Right lobe of liver (tissue), 6 donors: ENCODE data around the gene ANKRD65. TPM values are rescaled to one million over a fixed set of nuclear protein-coding genes. Genes with fewer than 3 reads are reported as not detected.
A peak's percentile ranks its signal among the peaks of the same experiment; 100 is the strongest.

Experiments
- ATAC-seq, 4 donors: fragments of 200-7000 bp; cut with Tn5 transposase; one replicate each; pipeline ENCODE4 v1.9.1; 2020; ENCODE audit warnings: mild to moderate bottlenecking in 4 of 4, moderate library complexity in 4 of 4
- DNase-seq, 3 donors: peaks; one replicate each; pipeline ENCODE4 v3.0.0-alpha.2; 2020
- H3K27ac ChIP-seq, 3 donors: fragments of 200-600 bp; one replicate each; pipeline ENCODE4 v1.8.0; 2022
- H3K27me3 ChIP-seq, 2 donors: fragments of 200-600 bp; one replicate each; pipeline ENCODE4 v1.8.0; 2022
- H3K36me3 ChIP-seq, 4 donors: fragments of 200-600 bp; sonication (generic) in 1 of 4; one replicate each; pipeline versions ENCODE4 v1.5.1 to v1.8.0; 2017 to 2022; ENCODE audit warnings: control low read depth in 1 of 4
- H3K4me1 ChIP-seq, 4 donors: fragments of 200-600 bp; sonication (generic) in 1 of 4; one replicate each; pipeline versions ENCODE4 v1.5.1 to v1.8.0; 2017 to 2022; ENCODE audit warnings: control low read depth in 1 of 4
- H3K4me3 ChIP-seq, 3 donors: fragments of 200-600 bp; one replicate each; pipeline ENCODE4 v1.8.0; 2022
- H3K9me3 ChIP-seq, 4 donors: fragments of 200-600 bp; sonication (generic) in 1 of 4; one replicate each; pipeline versions ENCODE4 v1.5.1 to v1.8.0; 2017 to 2022; ENCODE audit warnings: control low read depth in 1 of 4
- POLR2A ChIP-seq: fragments of 450-650 bp; IDR thresholded peaks from one replicate; pipeline ENCODE4 v1.6.1; 2017; ENCODE audit warnings: antibody characterized with exemption, mild to moderate bottlenecking
- WGBS: methylation state at CpG from one replicate; pipeline ENCODE4 v1.1.6; 2018; ENCODE audit warnings: low coverage, low lambda C conversion rate; ENCODE audit not compliant: insufficient coverage; ENCODE audit errors: missing lambda C conversion rate; 5-methylcytosine and 5-hydroxymethylcytosine counted together
- intact Hi-C, 2 donors: fragments of 100-400 bp; cut with DNase I; formaldehyde crosslinking; loops; one replicate each; pipeline versions ENCODE4 v1.11.2 to v1.14.1; 2022
- total RNA-seq, 6 experiments: library from RNA; depleted of rRNA in 2 of 6; stranded (reverse); fragments of >200 nt in 2 of 6; fragmentation: NEBNext Ultra II Directional in 3 of 6; extraction: Animal tissue kit (Norgen Biotek cat#: 25700) in 3 of 6; gene quantifications; one replicate each; pipeline versions ENCODE4 v1.1.0 to v1.2.4, GENCODE V29; 2016 to 2023
- TF ChIP-seq, protein P1 (sequence below), 4 donors: fragments of 200-600 bp in 3 of 4; fragments of 450-650 bp in 1 of 4; IDR thresholded peaks; one replicate each; pipeline versions ENCODE4 v1.5.1 to v1.8.0; 2016 to 2022; ENCODE audit warnings: antibody characterized with exemption in 4 of 4, mild to moderate bottlenecking in 2 of 4
- donor health status: DM: no; HTN: yes; CAD: no.
- donor health status: DM: no; HTN: no; CAD: no.
- donor health status: DM: no; HTN: no; CAD: no.
- donor health status: DM: no; HTN: yes; CAD: no.
- donor health status: DM: no; HTN: yes; CAD: no.

Gene ANKRD65
- total RNA-seq, 6 experiments from 2014 or later = 0.19 to 0.89 (median 0.35) TPM

DNA sequence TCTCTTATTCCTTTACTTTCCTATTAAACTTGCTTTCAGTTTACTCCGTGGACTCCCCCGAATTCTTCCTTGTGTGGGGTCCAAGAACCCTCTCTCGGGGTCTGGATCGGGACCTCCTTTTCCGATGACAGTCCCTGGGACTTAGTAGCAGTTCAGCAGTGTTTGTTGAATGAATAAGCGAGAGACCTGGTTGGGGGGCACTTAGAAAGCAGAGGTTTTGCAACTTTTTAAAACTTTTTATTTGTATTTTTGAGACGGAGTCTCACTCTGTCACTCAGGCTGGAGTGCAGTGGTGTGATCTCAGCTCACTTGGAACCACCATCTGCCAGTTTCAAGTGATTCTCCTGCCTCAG, 2.1 kb upstream of the ANKRD65 start:
- no peaks in the 10 kb centered on the region for H3K9me3 ChIP-seq
- WGBS = 86% methylated on average over 7 of the region's 7 CpGs
- ATAC-seq = no peak
- DNase-seq = no peak
- no peaks in the 10 kb centered on the region for H3K4me1 ChIP-seq
- no peak overlapping the region for H3K27ac ChIP-seq
- H3K27me3 ChIP-seq = no peaks in the 10 kb centered on the region
- TF ChIP-seq POLR2A = no peak
- TF ChIP-seq, protein P1, sequence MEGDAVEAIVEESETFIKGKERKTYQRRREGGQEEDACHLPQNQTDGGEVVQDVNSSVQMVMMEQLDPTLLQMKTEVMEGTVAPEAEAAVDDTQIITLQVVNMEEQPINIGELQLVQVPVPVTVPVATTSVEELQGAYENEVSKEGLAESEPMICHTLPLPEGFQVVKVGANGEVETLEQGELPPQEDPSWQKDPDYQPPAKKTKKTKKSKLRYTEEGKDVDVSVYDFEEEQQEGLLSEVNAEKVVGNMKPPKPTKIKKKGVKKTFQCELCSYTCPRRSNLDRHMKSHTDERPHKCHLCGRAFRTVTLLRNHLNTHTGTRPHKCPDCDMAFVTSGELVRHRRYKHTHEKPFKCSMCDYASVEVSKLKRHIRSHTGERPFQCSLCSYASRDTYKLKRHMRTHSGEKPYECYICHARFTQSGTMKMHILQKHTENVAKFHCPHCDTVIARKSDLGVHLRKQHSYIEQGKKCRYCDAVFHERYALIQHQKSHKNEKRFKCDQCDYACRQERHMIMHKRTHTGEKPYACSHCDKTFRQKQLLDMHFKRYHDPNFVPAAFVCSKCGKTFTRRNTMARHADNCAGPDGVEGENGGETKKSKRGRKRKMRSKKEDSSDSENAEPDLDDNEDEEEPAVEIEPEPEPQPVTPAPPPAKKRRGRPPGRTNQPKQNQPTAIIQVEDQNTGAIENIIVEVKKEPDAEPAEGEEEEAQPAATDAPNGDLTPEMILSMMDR (IDR thresholded peaks at IDR 0.05) = no peak
- intact Hi-C loops = no loop called here
- no peaks in the 10 kb centered on the region for H3K36me3 ChIP-seq
- H3K4me3 ChIP-seq = no peak overlapping the region

DNA sequence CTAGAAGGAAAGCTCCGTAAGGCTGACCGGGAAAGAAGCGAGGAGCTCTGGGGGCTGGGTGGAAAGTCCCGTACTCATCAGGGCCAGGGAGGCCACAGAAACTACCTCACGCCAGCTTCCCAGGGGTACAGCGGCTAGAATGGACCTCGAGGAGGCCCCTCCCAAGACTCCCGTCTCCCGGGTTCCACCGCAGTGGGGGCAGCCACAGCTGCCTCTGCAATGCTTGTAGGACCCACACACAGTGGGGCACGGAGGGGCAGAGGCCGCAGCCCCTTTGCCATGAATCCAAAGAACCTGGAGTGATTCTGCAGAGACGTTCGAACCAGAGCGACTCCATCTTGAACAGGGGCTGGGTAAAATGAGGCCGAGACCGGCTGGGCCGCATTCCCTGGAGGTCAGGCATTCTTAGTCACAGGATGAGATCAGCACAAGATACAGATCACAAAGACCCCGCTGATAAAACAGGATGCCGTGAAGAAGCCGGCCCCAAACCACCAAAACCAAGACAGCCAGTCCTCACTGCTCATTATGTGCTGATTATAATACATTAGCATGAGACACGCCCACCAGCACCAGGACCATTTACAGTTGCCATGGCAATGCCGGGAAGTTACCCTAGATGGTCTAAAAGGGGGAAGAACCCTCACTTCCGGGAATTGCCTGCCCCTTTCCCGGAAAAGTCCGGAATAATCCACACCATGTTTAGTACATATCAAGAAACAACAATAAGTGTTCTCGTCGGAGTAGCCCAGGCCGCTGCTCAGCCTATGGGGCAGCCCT, 1.6 kb upstream of the ANKRD65 start:
- Histone ChIP-seq H3K27ac (no peak overlapping the region), H3K4me1 (no peaks in the 10 kb centered on the region), H3K9me3 (no peaks in the 10 kb centered on the region), H3K36me3 (no peaks in the 10 kb centered on the region), H3K4me3 (no peak overlapping the region), H3K27me3 (no peaks in the 10 kb centered on the region)
- WGBS = 52% methylated on average over 12 of the region's 29 CpGs
- no peak for ATAC-seq
- TF ChIP-seq, protein P1 (IDR thresholded peaks at IDR 0.05) = no peak
- no peak for TF ChIP-seq POLR2A
- DNase-seq = peak in 1 of 3 donors; percentile 40
- intact Hi-C loops = no loop called here

DNA sequence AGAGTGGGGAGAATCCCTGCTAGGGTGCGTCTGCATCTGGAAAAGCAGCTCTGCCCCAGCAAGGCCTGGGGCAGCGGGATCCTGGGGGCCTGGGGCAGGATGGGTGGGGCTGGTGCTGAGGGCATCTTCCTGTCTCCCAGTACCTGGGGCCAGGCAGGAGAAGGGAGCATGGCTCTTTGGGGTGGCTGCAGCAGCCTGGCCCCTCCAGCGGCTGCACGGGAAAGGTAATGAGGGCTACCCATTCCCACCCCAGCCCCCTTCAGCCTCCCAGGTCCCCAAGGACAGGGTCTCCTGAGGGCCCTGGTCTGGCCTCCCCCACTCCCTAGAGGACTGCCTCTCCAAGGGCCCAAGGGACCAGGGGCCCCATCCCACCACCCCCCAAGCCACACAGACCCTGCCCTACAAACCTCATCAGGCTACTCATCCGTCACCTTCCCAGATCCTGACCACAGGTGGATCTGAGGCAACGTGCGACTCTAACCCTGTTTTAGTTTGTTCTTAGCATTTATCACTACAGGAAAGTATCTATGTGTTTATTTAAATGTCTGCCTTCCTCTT, 910 bp upstream of the ANKRD65 start:
- DNase-seq = peak in 1 of 3 donors; percentile 32

DNA sequence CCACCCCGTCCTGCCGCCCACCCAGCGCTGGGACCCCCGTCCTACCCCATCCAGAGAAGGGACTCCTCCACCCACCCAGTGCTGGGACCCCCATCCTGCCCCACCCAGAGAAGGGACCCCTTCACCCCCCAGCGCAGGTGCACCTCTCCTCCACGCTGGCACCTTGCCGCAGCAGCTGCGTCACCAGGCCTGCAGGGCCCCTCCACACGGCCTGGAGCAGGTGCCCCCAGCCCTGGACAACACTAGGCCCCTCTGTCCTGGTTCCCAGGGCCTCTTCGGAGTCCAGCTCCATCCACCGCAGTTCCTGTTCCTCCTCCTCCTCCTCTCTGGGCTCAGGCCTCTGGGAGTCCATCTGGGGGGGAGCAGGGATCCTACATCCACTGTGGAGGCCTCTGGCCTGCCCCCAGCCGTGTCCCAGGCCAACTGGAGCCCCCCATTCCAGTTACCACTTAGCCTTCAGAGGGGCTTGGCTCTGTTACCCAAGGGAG, 378 bp downstream of the ANKRD65 start:
- Histone ChIP-seq H3K27ac (no peak overlapping the region), H3K27me3 (no peaks in the 10 kb centered on the region), H3K36me3 (no peaks in the 10 kb centered on the region), H3K9me3 (no peaks in the 10 kb centered on the region), H3K4me1 (no peaks in the 10 kb centered on the region), H3K4me3 (no peak overlapping the region)
- DNase-seq (peak in 1 of 3 donors; percentile 28), ATAC-seq (peak in 1 of 4 donors; percentile 19)
- no peak for TF ChIP-seq POLR2A
- TF ChIP-seq, protein P1 (IDR thresholded peaks at IDR 0.05) = no peak
- intact Hi-C loops = no loop called here
- 100% methylated on average over 2 of the region's 12 CpGs for WGBS

More for the DNA sequence above, 910 bp upstream of the ANKRD65 start:
- Histone ChIP-seq H3K4me3 (no peak overlapping the region), H3K9me3 (no peaks in the 10 kb centered on the region), H3K36me3 (no peaks in the 10 kb centered on the region), H3K27ac (no peak overlapping the region), H3K27me3 (no peaks in the 10 kb centered on the region), H3K4me1 (no peaks in the 10 kb centered on the region)
- ATAC-seq = no peak
- TF ChIP-seq, protein P1 (IDR thresholded peaks at IDR 0.05) = no peak
- no peak for TF ChIP-seq POLR2A
- intact Hi-C loops = no loop called here
- 78% methylated on average over 3 of the region's 7 CpGs for WGBS
